ENCODE measurements around the gene BPIFB2.

BPIFB2 gene

DNA sequence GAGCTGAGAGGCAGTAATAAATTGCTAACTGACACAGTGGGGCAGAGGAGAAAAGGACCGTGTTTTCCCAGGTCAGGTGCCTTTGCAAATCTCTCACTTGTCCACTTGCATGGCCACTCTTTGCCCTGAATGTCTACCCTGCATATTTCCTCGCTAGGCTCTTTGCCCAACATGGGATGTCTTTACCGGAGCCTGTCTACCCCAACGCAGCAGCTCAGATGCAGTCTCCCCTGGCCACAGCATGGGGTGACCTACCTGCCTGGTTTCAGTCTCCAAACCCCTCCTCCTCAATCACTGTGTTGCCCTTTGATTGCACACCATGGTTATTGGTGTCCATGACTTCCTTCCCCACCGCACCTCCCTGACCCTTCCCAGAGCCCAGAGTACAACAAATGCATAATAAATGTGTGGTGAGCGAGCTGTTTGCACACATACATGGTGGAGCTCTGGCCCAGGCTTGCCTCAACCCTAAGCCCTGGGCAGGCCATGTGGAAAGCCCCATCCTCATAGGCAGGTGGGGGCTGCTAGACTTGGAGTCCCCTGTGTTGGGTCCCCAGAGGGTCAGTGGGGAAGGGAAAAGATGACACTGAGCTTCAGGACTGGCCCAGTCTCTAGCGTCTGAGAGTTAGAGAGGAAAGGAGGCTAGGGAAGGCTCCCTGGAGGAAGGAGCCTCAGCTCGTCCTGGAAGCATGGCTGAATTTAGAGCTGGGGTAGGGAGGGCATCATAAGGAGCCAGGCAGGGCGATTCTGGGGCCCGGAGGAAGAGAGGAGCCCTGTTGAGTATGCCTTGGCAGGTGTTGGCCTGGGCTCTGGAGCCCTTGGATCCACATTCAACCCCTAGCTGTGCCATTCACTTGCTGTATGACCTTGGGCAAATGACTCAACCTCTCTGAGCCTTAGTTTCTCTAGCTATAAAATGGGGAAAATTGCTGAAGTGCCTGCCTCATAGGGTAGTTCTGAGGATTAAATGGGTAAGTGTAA lies 19.6 kb downstream of the BPIFB2 start:
- no peak for DNase-seq (ENCODE audit: low spot score)
- TF ChIP-seq, protein P1, sequence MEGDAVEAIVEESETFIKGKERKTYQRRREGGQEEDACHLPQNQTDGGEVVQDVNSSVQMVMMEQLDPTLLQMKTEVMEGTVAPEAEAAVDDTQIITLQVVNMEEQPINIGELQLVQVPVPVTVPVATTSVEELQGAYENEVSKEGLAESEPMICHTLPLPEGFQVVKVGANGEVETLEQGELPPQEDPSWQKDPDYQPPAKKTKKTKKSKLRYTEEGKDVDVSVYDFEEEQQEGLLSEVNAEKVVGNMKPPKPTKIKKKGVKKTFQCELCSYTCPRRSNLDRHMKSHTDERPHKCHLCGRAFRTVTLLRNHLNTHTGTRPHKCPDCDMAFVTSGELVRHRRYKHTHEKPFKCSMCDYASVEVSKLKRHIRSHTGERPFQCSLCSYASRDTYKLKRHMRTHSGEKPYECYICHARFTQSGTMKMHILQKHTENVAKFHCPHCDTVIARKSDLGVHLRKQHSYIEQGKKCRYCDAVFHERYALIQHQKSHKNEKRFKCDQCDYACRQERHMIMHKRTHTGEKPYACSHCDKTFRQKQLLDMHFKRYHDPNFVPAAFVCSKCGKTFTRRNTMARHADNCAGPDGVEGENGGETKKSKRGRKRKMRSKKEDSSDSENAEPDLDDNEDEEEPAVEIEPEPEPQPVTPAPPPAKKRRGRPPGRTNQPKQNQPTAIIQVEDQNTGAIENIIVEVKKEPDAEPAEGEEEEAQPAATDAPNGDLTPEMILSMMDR (IDR thresholded peaks at IDR 0.05; ENCODE audit: borderline replicate concordance, control extremely low read depth, extremely low read depth, insufficient read depth, missing control alignments), result no peak
- in situ Hi-C loops (cut with MboI; ENCODE audit: low sequenced_read_pairs, unreplicated experiment), result no loop called here

DNA sequence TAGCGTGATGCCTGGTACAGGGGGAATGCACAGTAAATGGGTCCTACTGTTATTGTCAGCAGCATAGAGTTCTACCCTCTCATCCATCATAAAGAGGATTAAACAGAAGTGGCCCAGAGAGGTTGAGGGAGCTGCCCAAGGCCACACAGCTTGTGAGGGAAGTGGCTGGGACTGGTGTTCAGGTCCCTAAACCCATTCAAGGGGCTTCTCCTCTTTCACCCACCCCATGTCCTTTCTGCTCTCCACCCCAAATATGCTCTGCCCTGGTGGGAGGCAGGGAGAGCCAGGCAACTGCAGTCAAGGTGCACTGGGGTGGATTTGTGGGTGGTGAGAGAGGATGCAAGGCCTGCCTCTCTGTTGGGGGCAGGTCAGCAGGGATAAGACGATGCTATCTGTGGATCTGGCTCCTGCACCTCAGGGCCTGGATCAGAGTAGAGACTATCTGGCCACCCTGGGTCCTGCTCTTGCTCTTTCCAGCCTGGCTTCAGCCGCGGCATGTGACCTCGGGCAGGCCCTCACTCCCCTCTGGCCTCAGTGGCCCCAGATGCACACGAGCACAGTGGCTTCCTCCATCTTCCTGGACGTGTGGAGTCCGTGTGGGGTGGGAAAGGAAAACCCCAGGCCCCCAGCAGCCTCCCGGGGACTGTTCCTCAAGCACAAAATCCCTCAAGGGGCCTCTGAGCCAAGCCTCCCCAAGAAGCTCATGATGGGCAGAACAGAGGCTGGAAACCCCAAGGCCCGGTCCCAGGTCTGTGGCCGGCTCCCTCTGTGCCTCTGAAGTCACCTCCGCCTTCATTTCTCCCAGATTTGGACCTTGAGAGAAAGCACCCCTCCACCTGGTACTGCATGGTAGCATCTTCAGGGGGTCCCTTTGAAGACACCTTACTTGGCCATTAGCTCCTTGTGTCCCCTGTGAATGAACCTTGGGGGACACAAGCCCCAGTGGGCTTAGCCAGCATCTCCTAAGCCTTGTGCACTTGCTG lies 20.6 kb downstream of the BPIFB2 start:
- TF ChIP-seq, protein P1 (IDR thresholded peaks at IDR 0.05; ENCODE audit: borderline replicate concordance, control extremely low read depth, extremely low read depth, insufficient read depth, missing control alignments), result no peak
- in situ Hi-C loops (cut with MboI; ENCODE audit: low sequenced_read_pairs, unreplicated experiment), result no loop called here
- DNase-seq (ENCODE audit: low spot score), result no peak

DNA sequence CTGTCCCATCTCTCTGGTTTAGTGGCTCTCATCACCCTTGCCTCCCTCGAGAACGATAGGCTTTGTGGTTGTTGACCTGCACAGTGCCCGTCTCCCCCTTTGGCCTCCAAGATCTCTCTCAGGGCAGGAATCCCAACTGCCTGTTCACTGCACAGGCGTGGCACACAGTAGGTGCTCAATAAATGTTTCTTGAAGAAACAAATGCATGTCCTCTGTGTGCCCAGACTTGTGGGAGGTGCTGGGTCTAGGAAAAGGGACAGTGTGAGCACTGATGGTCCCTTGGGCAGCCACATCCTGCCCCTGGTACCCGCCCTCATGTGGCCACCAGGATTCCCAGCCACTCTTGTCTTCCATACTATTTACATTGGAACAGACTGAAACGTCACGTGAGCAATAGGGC lies 21.4 kb downstream of the BPIFB2 start:
- in situ Hi-C loops (cut with MboI; ENCODE audit: low sequenced_read_pairs, unreplicated experiment), result no loop called here
- no peak for DNase-seq (ENCODE audit: low spot score)
- TF ChIP-seq, protein P1 (IDR thresholded peaks at IDR 0.05; ENCODE audit: borderline replicate concordance, control extremely low read depth, extremely low read depth, insufficient read depth, missing control alignments), result no peak

DNA sequence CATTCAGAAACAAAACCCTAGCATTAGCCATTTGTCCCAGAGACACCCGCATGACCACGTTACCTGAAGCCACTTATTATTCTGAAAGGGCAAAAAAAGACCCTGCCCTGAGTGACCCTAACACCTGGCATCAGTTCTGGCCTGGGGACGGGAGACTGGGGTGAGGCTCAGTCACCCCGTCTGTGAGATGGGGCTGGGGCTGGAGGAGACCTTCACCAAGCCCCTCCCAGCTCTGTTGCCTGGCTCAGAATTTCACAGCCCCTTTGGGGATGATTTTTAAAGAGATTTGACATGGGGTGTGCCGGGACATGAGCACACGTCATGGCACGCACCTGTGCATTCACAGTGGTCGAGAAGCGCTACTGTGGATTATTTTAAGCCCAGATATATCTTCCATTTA lies 22.6 kb downstream of the BPIFB2 start:
- in situ Hi-C loops (cut with MboI; ENCODE audit: low sequenced_read_pairs, unreplicated experiment), result no loop called here
- TF ChIP-seq, protein P1 (IDR thresholded peaks at IDR 0.05; ENCODE audit: borderline replicate concordance, control extremely low read depth, extremely low read depth, insufficient read depth, missing control alignments), result no peak

DNA sequence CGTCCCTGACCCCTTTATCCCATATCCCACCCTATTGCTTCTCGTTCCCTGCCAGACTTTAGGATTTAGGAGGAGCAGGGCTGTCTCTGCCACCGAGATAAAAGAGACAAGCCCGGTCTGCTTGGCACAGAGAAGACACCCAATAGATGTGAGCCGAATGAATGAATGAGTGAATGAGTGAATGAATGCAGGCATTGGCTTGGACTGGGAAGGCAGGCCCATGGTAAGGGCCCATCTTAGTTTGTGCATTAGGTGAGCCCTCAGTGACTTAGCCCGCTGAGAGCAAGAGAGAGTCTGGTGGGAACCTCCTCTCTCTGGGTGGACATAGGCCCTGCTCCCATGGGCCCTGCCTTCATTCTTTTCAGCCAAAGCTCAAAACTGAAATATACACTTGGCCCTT lies 23.1 kb downstream of the BPIFB2 start:
- in situ Hi-C loops (cut with MboI; ENCODE audit: low sequenced_read_pairs, unreplicated experiment), result no loop called here
- DNase-seq (ENCODE audit: low spot score), result no peak
- TF ChIP-seq, protein P1 (IDR thresholded peaks at IDR 0.05; ENCODE audit: borderline replicate concordance, control extremely low read depth, extremely low read depth, insufficient read depth, missing control alignments), result no peak

More for the DNA sequence above, 22.6 kb downstream of the BPIFB2 start:
- no peak for DNase-seq (ENCODE audit: low spot score)

DNA sequence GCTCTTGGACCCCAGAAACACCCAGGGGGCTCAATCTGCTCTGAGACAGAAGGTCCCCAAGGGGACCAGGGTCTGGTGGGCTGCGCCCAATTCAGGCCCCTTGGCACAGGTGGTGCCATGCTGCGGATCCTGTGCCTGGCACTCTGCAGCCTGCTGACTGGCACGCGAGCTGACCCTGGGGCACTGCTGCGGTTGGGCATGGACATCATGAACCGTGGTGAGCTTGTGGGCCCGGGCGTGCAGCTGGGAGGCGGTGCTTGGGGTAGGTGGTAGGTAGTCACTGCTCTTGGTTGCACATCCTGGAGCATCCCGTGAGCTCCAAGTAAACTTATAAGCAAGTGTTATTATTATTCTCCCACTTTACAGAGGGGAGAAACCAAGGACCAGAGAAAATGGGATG lies 24.0 kb downstream of the BPIFB2 start, which contains the start of gene BPIFB6:
Gene BPIFB6 (plus strand): TSS at position 118 of the 400 bp plus-strand sequence. CDS start 0 bp downstream, at position 118.
- in situ Hi-C loops (cut with MboI; ENCODE audit: low sequenced_read_pairs, unreplicated experiment), result no loop called here
- TF ChIP-seq, protein P1 (IDR thresholded peaks at IDR 0.05; ENCODE audit: borderline replicate concordance, control extremely low read depth, extremely low read depth, insufficient read depth, missing control alignments), result no peak

More for the DNA sequence above, 24.0 kb downstream of the BPIFB2 start, which contains the start of gene BPIFB6:
- no peak for DNase-seq (ENCODE audit: low spot score)

Data from GM13976 (cell line).